HCT116 (cell line): ENCODE measurements around the gene TNRC18. TPM values are rescaled to one million over a fixed set of nuclear protein-coding genes. Genes with fewer than 3 reads are reported as not detected.

Experiments
- ATAC-seq: fragments of 200-7000 bp; cut with Tn5 transposase; 2 replicates; pipeline ENCODE4 v1.9.1; 2020; ENCODE audit warnings: mild to moderate bottlenecking, moderate library complexity
- BruUV-seq: library from RNA; stranded (reverse); fragments of 400-500 nt; replicated peaks from 2 replicates; lab custom pipeline; 2021; lab: Mats Ljungman, UMichigan
- CTCF ChIA-PET: fragments of 300-600 bp; sonication (Branson Sonifier 250); formaldehyde crosslinking; loops from one replicate; lab custom pipeline; 2021; ENCODE audit warnings: antibody characterized with exemption; lab: Charles Lee
- POLR2A ChIA-PET: fragments of 300-600, 350-600 bp; sonication (Branson Sonifier 250); formaldehyde crosslinking; loops from one replicate; lab custom pipeline; 2021; ENCODE audit warnings: antibody characterized with exemption; lab: Charles Lee
- RAD21 ChIA-PET, 2 experiments: fragments of 300-600 bp; sonication (Branson Sonifier 250); formaldehyde crosslinking; loops; one replicate each; lab custom pipeline; 2023; ENCODE audit warnings: low total read pairs in 2 of 2; ENCODE audit not compliant: uncharacterized antibody in 2 of 2, unreplicated experiment in 2 of 2, low non-redundant PET in 1 of 2; lab: Charles Lee
- DNase-seq: peaks from one replicate; pipeline ENCODE4 v3.0.0-alpha.2; 2010; ENCODE audit warnings: low read depth, low spot score
- H2AFZ ChIP-seq: fragments of 200-600 bp; shearing (Covaris generic), sonication (generic); 2 replicates; pipeline ENCODE4 v1.6.1; 2017; ENCODE audit warnings: low read depth, mixed run types, mixed read lengths, antibody characterized with exemption, low read length; ENCODE audit not compliant: poor library complexity, severe bottlenecking
- H3K27ac ChIP-seq: 2 replicates; pipeline ENCODE4 v1.5.1; 2012; ENCODE audit warnings: low read depth, low read length
- H3K27me3 ChIP-seq: fragments of 200-600 bp; sonication (generic); 2 replicates; pipeline ENCODE4 v1.6.1; 2016; ENCODE audit warnings: mixed run types, low read length, mixed read lengths; ENCODE audit not compliant: insufficient read depth
- H3K36me3 ChIP-seq, 2 experiments: fragments of 200-500 bp in 1 of 2; fragments of 200-600 bp in 1 of 2; sonication (Bioruptor generic) in 1 of 2; sonication (generic) in 1 of 2; 2 replicates each; pipeline versions ENCODE4 v1.5.1 to v1.6.1; 2014 to 2016; ENCODE audit warnings: low read length in 2 of 2, inconsistent platforms in 1 of 2, mixed read lengths in 1 of 2, mixed run types in 1 of 2; ENCODE audit not compliant: insufficient read depth in 2 of 2, control insufficient read depth in 1 of 2
- H3K4me1 ChIP-seq, 2 experiments: fragments of 200-600 bp in 1 of 2; sonication (generic) in 1 of 2; 2 replicates each; pipeline versions ENCODE4 v1.5.1 to v1.6.1; 2012 to 2017; ENCODE audit warnings: low read length in 2 of 2, inconsistent platforms in 1 of 2, mild to moderate bottlenecking in 1 of 2, mixed read lengths in 1 of 2, mixed run types in 1 of 2, moderate library complexity in 1 of 2; ENCODE audit not compliant: insufficient read depth in 2 of 2, control insufficient read depth in 1 of 2
- H3K4me2 ChIP-seq: fragments of 200-600 bp; sonication (generic); 2 replicates; pipeline ENCODE4 v1.6.1; 2017; ENCODE audit warnings: mixed run types, low read length, mixed read lengths
- H3K4me3 ChIP-seq, 2 experiments: fragments of 200-600 bp in 1 of 2; sonication (generic) in 1 of 2; replicated peaks in 1 of 2; 2 replicates each; pipeline ENCODE4 v1.5.1; 2011 to 2016; ENCODE audit warnings: low read length in 2 of 2, control low read depth in 1 of 2, low read depth in 1 of 2, mild to moderate bottlenecking in 1 of 2, mixed read lengths in 1 of 2, mixed run types in 1 of 2
- H3K79me2 ChIP-seq: fragments of 200-600 bp; sonication (generic); 2 replicates; pipeline ENCODE4 v1.6.1; 2017; ENCODE audit warnings: mild to moderate bottlenecking, mixed run types, low read length, moderate library complexity, mixed read lengths; ENCODE audit not compliant: insufficient read depth
- H3K9ac ChIP-seq: fragments of 200-600 bp; sonication (generic); 2 replicates; pipeline ENCODE4 v1.6.1; 2016; ENCODE audit warnings: low read length, mixed read lengths
- H3K9me2 ChIP-seq: fragments of 200-600 bp; sonication (generic), shearing (Covaris generic); 2 replicates; pipeline ENCODE4 v1.6.1; 2017; ENCODE audit warnings: mixed run types, mild to moderate bottlenecking, moderate library complexity; ENCODE audit not compliant: insufficient read depth
- H3K9me3 ChIP-seq, 2 experiments: fragments of 200-500 bp in 1 of 2; fragments of 200-600 bp in 1 of 2; sonication (Bioruptor generic) in 1 of 2; sonication (generic) in 1 of 2; 2 replicates each; pipeline ENCODE4 v1.6.1; 2014 to 2017; ENCODE audit warnings: low read length in 2 of 2, mixed read lengths in 2 of 2, inconsistent platforms in 1 of 2, low read depth in 1 of 2, mild to moderate bottlenecking in 1 of 2, mixed run types in 1 of 2, moderate library complexity in 1 of 2; ENCODE audit not compliant: control insufficient read depth in 1 of 2, insufficient read depth in 1 of 2
- H4K20me1 ChIP-seq: fragments of 200-600 bp; sonication (generic), shearing (Covaris generic); 2 replicates; pipeline ENCODE4 v1.6.1; 2017; ENCODE audit warnings: mixed run types, mild to moderate bottlenecking, moderate library complexity; ENCODE audit not compliant: insufficient read depth
- CBX3 ChIP-seq: IDR thresholded peaks from 2 replicates; pipeline ENCODE4 v1.6.1; 2012; ENCODE audit warnings: low read depth
- EGR1 ChIP-seq: IDR thresholded peaks from 2 replicates; pipeline ENCODE4 v1.6.1; 2012; ENCODE audit warnings: low read depth
- ELF1 ChIP-seq: IDR thresholded peaks from 2 replicates; pipeline ENCODE4 v1.6.1; 2012; ENCODE audit warnings: low read depth, borderline replicate concordance
- EZH2phosphoT487 ChIP-seq: fragments of 200-600 bp; IDR thresholded peaks from 2 replicates; pipeline ENCODE4 v1.6.1; 2018; ENCODE audit warnings: antibody characterized with exemption, borderline replicate concordance
- POLR2A ChIP-seq: IDR thresholded peaks from 2 replicates; pipeline ENCODE4 v1.7.0; 2011; ENCODE audit warnings: borderline replicate concordance; ENCODE audit not compliant: insufficient read depth, insufficient read length; ENCODE audit errors: extremely low read depth
- POLR2AphosphoS5 ChIP-seq: IDR thresholded peaks from 2 replicates; pipeline ENCODE4 v1.6.1; 2011; ENCODE audit warnings: mild to moderate bottlenecking, low read depth, low read length, moderate library complexity
- SIN3A ChIP-seq: IDR thresholded peaks from 2 replicates; pipeline ENCODE4 v1.6.1; 2012; ENCODE audit warnings: low read depth
- SRF ChIP-seq: IDR thresholded peaks from 2 replicates; pipeline ENCODE4 v1.6.1; 2012; ENCODE audit warnings: low read depth
- TCF7L2 ChIP-seq: IDR thresholded peaks from 2 replicates; pipeline ENCODE4 v1.7.0; 2011; ENCODE audit warnings: borderline replicate concordance, inconsistent platforms; ENCODE audit not compliant: insufficient read depth, insufficient read length; ENCODE audit errors: extremely low read depth
- YY1 ChIP-seq: IDR thresholded peaks from 2 replicates; pipeline ENCODE4 v1.6.1; 2011; ENCODE audit warnings: low read length, low read depth, moderate library complexity, mild to moderate bottlenecking; ENCODE audit not compliant: insufficient replicate concordance; ENCODE audit errors: extremely low read depth
- ZNF274 ChIP-seq: fragments of 200-500 bp; sonication (Bioruptor generic); IDR thresholded peaks from 2 replicates; pipeline ENCODE4 v1.6.1; 2014; ENCODE audit warnings: mild to moderate bottlenecking, low read depth, low read length, inconsistent platforms
- intact Hi-C: fragments of 100-400 bp; cut with micrococcal nuclease; formaldehyde crosslinking; loops from 2 replicates; pipeline ENCODE4 v1.10.0; 2022
- total RNA-seq: library from RNA; stranded (reverse); gene quantifications from one replicate; pipeline ENCODE4 v1.2.1, GENCODE V29; 2021; ENCODE audit not compliant: unreplicated experiment
- TF ChIP-seq, protein P1 (sequence below): IDR thresholded peaks from 2 replicates; pipeline ENCODE4 v1.6.1; 2011; ENCODE audit warnings: mild to moderate bottlenecking, low read length, moderate library complexity; ENCODE audit not compliant: insufficient replicate concordance; ENCODE audit errors: extremely low read depth
- TF ChIP-seq, protein P2 (sequence below), 3 experiments: fragments of 200-600 bp in 1 of 3; sonication (generic) in 1 of 3; IDR thresholded peaks in 2 of 3; conservative IDR thresholded peaks in 1 of 3; 2 replicates each; pipeline ENCODE4 v1.5.1; 2012 to 2017; ENCODE audit warnings: low read depth in 2 of 3, low read length in 2 of 3, antibody characterized with exemption in 1 of 3, borderline replicate concordance in 1 of 3, control low read depth in 1 of 3, mild to moderate bottlenecking in 1 of 3, mixed read lengths in 1 of 3, mixed run types in 1 of 3, moderate library complexity in 1 of 3; ENCODE audit not compliant: insufficient read depth in 1 of 3

The TNRC18 gene
- total RNA-seq, 1 experiment from 2014 or later: 101 TPM

DNA sequence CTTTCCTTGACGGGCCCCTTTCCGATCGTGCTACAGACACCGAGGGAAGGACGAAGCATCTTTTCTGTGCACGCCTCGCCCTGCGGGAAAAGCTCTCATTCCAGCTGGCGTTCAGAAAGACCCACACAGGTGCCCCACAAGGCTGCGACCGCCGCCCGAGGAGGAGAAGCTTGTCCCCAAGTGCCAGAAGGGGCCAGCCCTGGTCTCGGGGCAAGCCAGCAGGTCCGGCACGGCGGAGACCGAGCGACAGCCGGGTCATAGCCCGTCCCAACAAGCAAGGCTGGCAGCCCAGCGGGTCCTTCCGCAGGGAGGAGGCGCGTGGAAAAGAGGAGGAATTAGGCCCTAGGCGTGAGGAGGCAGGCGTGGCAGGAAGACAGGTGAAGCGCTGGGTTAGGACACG, 62.7 kb downstream of the TNRC18 start:
- no peaks in the 10 kb centered on the region for H3K27me3 ChIP-seq
- H4K20me1 ChIP-seq: 0 out of 2 replicates have a peak, but pooled peaks cover 4% of the 10 kb centered on the region
- no peak overlapping the region for H3K4me3 ChIP-seq
- ChIA-PET RAD21 (no interaction called here), CTCF (no interaction called here), POLR2A (no interaction called here)
- TF ChIP-seq ZNF274: no peak
- no peak for TF ChIP-seq SIN3A
- no peak for TF ChIP-seq YY1
- no peak for TF ChIP-seq POLR2A
- no peak for TF ChIP-seq POLR2AphosphoS5
- no peak for TF ChIP-seq SRF
- TF ChIP-seq EZH2phosphoT487: no peak
- intact Hi-C loops: loop anchor here (10.0 kb wide), 1 partner anchor 116 kb away; no protein-coding TSS in a partner anchor
- H3K36me3 ChIP-seq: peaks cover 36 to 48% of the 10 kb centered on the region in 2 experiments; a peak in 3 of 4 replicates
- no peak overlapping the region for H3K4me2 ChIP-seq
- no peak overlapping the region for H2AFZ ChIP-seq
- no peaks in the 10 kb centered on the region for H3K4me1 ChIP-seq
- H3K9me2 ChIP-seq: no peaks in the 10 kb centered on the region
- H3K9me3 ChIP-seq: no peaks in the 10 kb centered on the region
- no peak for DNase-seq
- no TSS peak for BruUV-seq
- H3K9ac ChIP-seq: no peak overlapping the region
- peaks cover 36% of the 10 kb centered on the region for H3K79me2 ChIP-seq
- no peak for ATAC-seq
- no peak overlapping the region for H3K27ac ChIP-seq

DNA sequence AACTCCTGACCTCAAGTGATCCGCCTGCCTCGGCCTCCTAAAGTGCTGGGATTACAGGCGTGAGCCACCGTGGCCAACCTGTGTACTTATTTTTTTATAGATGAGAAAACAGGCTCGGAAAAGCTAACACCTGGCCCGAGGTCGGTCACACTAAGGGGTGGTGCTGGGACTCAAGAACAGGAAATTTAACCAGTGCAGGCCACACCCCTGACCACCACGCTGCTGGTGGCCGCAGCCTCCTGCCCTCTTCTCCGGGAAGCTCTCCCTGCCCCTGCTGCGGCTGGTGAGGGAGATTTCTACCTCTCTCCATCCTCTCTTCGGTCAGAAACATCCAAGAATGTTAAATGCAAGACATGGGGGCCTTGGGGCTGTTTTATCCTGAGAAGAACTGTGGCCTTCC, 63.2 kb downstream of the TNRC18 start:
- Histone ChIP-seq H3K36me3 (peaks cover 36 to 49% of the 10 kb centered on the region in 2 experiments; a peak in 3 of 4 replicates), H3K9me2 (no peaks in the 10 kb centered on the region), H3K4me1 (no peaks in the 10 kb centered on the region), H2AFZ (no peak overlapping the region), H3K9ac (no peak overlapping the region), H3K9me3 (no peaks in the 10 kb centered on the region), H3K4me2 (no peak overlapping the region), H3K27ac (no peak overlapping the region), H3K4me3 (no peak overlapping the region), H3K27me3 (no peaks in the 10 kb centered on the region), H3K79me2 (peaks cover 34% of the 10 kb centered on the region), H4K20me1 (0 out of 2 replicates have a peak, but pooled peaks cover 4% of the 10 kb centered on the region)
- no TSS peak for BruUV-seq
- intact Hi-C loops: loop anchor here (10.0 kb wide), 1 partner anchor 116 kb away; no protein-coding TSS in a partner anchor
- no peak for DNase-seq
- TF ChIP-seq, protein P1, sequence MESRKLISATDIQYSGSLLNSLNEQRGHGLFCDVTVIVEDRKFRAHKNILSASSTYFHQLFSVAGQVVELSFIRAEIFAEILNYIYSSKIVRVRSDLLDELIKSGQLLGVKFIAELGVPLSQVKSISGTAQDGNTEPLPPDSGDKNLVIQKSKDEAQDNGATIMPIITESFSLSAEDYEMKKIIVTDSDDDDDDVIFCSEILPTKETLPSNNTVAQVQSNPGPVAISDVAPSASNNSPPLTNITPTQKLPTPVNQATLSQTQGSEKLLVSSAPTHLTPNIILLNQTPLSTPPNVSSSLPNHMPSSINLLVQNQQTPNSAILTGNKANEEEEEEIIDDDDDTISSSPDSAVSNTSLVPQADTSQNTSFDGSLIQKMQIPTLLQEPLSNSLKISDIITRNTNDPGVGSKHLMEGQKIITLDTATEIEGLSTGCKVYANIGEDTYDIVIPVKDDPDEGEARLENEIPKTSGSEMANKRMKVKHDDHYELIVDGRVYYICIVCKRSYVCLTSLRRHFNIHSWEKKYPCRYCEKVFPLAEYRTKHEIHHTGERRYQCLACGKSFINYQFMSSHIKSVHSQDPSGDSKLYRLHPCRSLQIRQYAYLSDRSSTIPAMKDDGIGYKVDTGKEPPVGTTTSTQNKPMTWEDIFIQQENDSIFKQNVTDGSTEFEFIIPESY: no peak
- no peak for TF ChIP-seq ELF1
- TF ChIP-seq, protein P2, sequence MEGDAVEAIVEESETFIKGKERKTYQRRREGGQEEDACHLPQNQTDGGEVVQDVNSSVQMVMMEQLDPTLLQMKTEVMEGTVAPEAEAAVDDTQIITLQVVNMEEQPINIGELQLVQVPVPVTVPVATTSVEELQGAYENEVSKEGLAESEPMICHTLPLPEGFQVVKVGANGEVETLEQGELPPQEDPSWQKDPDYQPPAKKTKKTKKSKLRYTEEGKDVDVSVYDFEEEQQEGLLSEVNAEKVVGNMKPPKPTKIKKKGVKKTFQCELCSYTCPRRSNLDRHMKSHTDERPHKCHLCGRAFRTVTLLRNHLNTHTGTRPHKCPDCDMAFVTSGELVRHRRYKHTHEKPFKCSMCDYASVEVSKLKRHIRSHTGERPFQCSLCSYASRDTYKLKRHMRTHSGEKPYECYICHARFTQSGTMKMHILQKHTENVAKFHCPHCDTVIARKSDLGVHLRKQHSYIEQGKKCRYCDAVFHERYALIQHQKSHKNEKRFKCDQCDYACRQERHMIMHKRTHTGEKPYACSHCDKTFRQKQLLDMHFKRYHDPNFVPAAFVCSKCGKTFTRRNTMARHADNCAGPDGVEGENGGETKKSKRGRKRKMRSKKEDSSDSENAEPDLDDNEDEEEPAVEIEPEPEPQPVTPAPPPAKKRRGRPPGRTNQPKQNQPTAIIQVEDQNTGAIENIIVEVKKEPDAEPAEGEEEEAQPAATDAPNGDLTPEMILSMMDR (IDR thresholded peaks at IDR 0.05 in 2 of 3, conservative IDR thresholded peaks at IDR 0.05 in 1 of 3; ENCODE audit: borderline replicate concordance in 1 of 3, insufficient read depth in 1 of 3, low read depth in 2 of 3, low read length in 2 of 3): no peak
- no peak for TF ChIP-seq CBX3
- TF ChIP-seq TCF7L2: no peak
- TF ChIP-seq EGR1: no peak
- no peak for ATAC-seq
- CTCF ChIA-PET: no interaction called here
- POLR2A ChIA-PET: no interaction called here
- RAD21 ChIA-PET: no interaction called here
